ENCODE results near the gene RAVER1. TPM values are rescaled to one million over a fixed set of nuclear protein-coding genes. Genes with fewer than 3 reads are reported as not detected.

Gene RAVER1
- total RNA-seq, 1 donor from 2014 or later: 51.8 TPM

- Histone ChIP-seq H3K27ac (no peak within 1 kb of the TSS), H3K4me1 (no peaks in the 10 kb centered on the region), H3K27me3 (no peaks in the 10 kb centered on the region), H3K9me3 (no peaks in the 10 kb centered on the region), H3K36me3 (peaks cover 0 to 8% of the 10 kb centered on the region in 2 donors), H3K4me3 (no peak within 1 kb of the TSS)
- intact Hi-C loops (cut with DNase I): no loop called here
- TF ChIP-seq CTCF (IDR thresholded peaks at IDR 0.05): no peak
- DNase-seq (ENCODE audit: low spot score in 2 of 2): no peak
These were observed 23.9 kb downstream of the RAVER1 start, which contains the start of gene ZGLP1 for GRCh38 chr19:10309423-10309822. Gene ZGLP1 (minus strand): TSS chr19:10309815.

- intact Hi-C loops (cut with DNase I): no loop called here
- H3K27me3 ChIP-seq: no peaks in the 10 kb centered on the region
- H3K9me3 ChIP-seq: no peaks in the 10 kb centered on the region
- TF ChIP-seq CTCF (IDR thresholded peaks at IDR 0.05): no peak
- no peak overlapping the region for H3K4me3 ChIP-seq
- H3K27ac ChIP-seq: no peak overlapping the region
- no peaks in the 10 kb centered on the region for H3K4me1 ChIP-seq
- peaks cover 0 to 8% of the 10 kb centered on the region in 2 donors for H3K36me3 ChIP-seq
- no peak for DNase-seq (ENCODE audit: low spot score in 2 of 2)
These were observed 27.0 kb downstream of the RAVER1 start for GRCh38 chr19:10306327-10306726.

DNA sequence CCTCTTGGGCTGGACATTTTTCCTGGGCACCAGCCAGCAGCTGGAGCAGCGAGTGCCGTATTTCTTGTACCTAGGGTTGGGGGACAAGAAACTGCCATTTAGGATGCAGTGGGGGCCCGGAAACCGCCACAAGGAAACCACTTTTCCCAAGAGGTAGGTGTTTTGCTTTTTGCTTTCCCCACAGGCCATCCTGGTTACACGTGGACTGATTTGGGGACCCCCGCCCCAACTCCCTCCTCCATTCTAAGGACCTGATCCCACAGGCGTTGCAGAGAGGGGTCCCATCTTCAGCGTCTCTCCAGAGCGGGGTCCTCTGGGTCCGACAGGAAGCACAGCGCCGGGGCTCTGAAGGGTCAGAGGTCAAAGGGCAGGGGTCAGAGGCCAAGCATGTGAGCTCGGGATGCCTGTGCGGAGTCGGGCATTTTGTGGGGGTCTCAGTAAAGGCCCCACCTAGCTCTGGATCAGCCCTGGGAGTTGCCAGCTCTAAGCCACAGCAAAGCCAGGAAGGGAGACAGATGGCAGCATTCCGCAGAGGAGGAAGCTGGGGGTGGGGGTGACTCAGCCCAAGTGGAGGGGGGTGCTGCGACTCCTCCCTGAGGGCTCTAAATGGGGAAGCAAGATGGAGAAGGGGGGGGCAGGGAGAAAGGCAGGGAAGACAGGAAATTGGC is 28.1 kb downstream of the RAVER1 start:
- Histone ChIP-seq H3K9me3 (no peaks in the 10 kb centered on the region), H3K36me3 (peaks cover 0 to 6% of the 10 kb centered on the region in 2 donors), H3K4me3 (no peak overlapping the region), H3K27me3 (no peaks in the 10 kb centered on the region), H3K27ac (no peak overlapping the region), H3K4me1 (no peaks in the 10 kb centered on the region)
- TF ChIP-seq CTCF (IDR thresholded peaks at IDR 0.05): no peak
- no peak for DNase-seq (ENCODE audit: low spot score in 2 of 2)
- intact Hi-C loops (cut with DNase I): no loop called here

DNA sequence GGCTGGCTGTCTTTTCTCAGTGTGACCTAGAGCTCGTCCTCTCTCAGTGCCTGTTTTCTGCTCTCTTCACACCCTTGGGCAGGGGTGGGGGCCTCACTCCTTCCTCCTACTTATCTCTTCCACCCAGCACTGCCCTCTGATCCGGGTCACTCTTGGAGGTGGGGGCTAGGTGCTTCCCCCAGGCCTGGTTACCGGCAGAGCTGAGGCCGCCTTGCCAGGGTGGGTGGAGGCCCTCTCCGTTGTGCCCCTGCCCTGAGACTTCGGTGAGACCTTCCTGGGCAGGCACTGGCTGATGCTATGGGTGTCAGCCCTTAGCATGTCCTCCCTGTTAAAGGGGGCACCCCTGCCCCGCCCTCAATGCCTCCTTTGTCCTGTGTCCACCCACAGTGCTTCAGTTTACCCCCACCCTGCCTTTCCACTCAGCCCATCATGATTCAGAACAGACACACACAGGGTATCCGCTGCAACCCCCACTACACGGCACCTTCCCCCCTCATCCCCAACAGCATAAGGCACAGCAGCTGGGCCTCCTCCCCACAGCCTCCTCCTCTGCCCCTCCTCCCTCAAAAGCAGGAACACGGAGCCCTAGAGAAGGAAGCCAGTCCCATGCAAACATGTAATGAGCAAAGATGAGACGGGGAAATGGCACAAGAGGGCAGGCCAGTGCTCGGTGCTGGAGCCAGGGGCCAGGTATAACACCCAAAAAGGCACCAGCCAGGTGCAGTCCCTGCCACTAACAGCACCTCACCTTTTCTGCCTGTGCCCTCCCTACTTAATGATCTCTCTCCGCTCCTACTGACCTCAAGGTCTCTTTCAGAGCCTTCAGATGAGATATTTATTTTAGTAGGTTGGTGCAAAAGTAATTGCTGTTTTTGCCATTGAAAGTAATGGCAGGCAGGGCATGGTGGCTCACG is 33.5 kb downstream of the RAVER1 start:
- intact Hi-C loops (cut with DNase I): no loop called here
- Histone ChIP-seq H3K27me3 (peaks cover 6% of the 10 kb centered on the region), H3K4me1 (no peaks in the 10 kb centered on the region), H3K4me3 (no peak overlapping the region), H3K9me3 (no peaks in the 10 kb centered on the region), H3K27ac (no peak overlapping the region), H3K36me3 (no peaks in the 10 kb centered on the region)
- no peak for DNase-seq (ENCODE audit: low spot score in 2 of 2)
- TF ChIP-seq CTCF (IDR thresholded peaks at IDR 0.05): no peak

- Histone ChIP-seq H3K9me3 (no peaks in the 10 kb centered on the region), H3K27ac (no peak overlapping the region), H3K36me3 (no peaks in the 10 kb centered on the region), H3K4me3 (peak overlapping the region in 1 of 2 donors; percentile 38), H3K27me3 (peaks cover 15% of the 10 kb centered on the region), H3K4me1 (peaks cover 0 to 15% of the 10 kb centered on the region in 2 donors)
- intact Hi-C loops (cut with DNase I): no loop called here
- TF ChIP-seq CTCF (IDR thresholded peaks at IDR 0.05): no peak
- DNase-seq (ENCODE audit: low spot score in 2 of 2): no peak
These were observed 37.3 kb downstream of the RAVER1 start for GRCh38 chr19:10295847-10296591.
